HEK293 (cell line): ENCODE results near the gene ACOT8.

Experiments used
- CTCF ChIA-PET: fragments of 350-600 bp; formaldehyde crosslinking; extraction: SDS; loops from one replicate; lab custom pipeline; 2021; ENCODE audit warnings: antibody characterized with exemption; lab: Yijun Ruan, JAX
- POLR2A ChIA-PET: fragments of 300-600 bp; formaldehyde crosslinking; extraction: SDS; loops from one replicate; lab custom pipeline; 2020; ENCODE audit warnings: antibody characterized with exemption, inconsistent platforms; lab: Yijun Ruan, JAX
- H3K27ac ChIP-seq: fragments of 200-500 bp; sonication (Bioruptor generic); 2 replicates; pipeline ENCODE4 v1.5.1; 2014; ENCODE audit warnings: low read depth, low read length, control low read depth, inconsistent platforms; ENCODE audit errors: extremely low read depth
- H3K36me3 ChIP-seq, 2 experiments: fragments of 200-500 bp in 1 of 2; sonication (Bioruptor generic) in 1 of 2; 1 replicate in 1 of 2; 2 replicates in 1 of 2; pipeline ENCODE4 v1.5.1; 2014 to 2017; ENCODE audit warnings: inconsistent platforms in 2 of 2, low read length in 2 of 2; ENCODE audit not compliant: control insufficient read depth in 2 of 2, insufficient read depth in 1 of 2
- H3K4me1 ChIP-seq: fragments of 200-500 bp; sonication (Bioruptor generic); 2 replicates; pipeline ENCODE4 v1.5.1; 2014; ENCODE audit warnings: mild to moderate bottlenecking, low read length, inconsistent platforms; ENCODE audit not compliant: control insufficient read depth, insufficient read depth
- H3K4me3 ChIP-seq: 2 replicates; pipeline ENCODE4 v1.5.1; 2011; ENCODE audit warnings: low read depth, mild to moderate bottlenecking, control low read depth, low read length, moderate library complexity
- H3K9me3 ChIP-seq: fragments of 200-500 bp; sonication (Bioruptor generic); 2 replicates; pipeline ENCODE4 v1.5.1; 2014; ENCODE audit warnings: low read depth, low read length, inconsistent platforms; ENCODE audit not compliant: control insufficient read depth, insufficient read depth
- GLIS1 ChIP-seq: fragments of 450-650 bp; formaldehyde crosslinking; IDR thresholded peaks from 2 replicates; pipeline ENCODE4 v1.5.1; 2016; ENCODE audit warnings: missing biosample characterization, missing genetic modification characterization
- HIC1 ChIP-seq: fragments of 450-650 bp; formaldehyde crosslinking; IDR thresholded peaks from 2 replicates; pipeline ENCODE4 v1.5.1; 2016; ENCODE audit warnings: missing biosample characterization, missing genetic modification characterization
- HOXA7 ChIP-seq: sonication (generic); formaldehyde crosslinking; IDR thresholded peaks from 2 replicates; pipeline ENCODE4 v1.8.1; 2022; ENCODE audit warnings: missing genetic modification reagents, borderline replicate concordance
- SCRT1 ChIP-seq: fragments of 450-650 bp; formaldehyde crosslinking; IDR thresholded peaks from 2 replicates; pipeline ENCODE4 v1.5.1; 2016; ENCODE audit warnings: missing biosample characterization, missing genetic modification characterization, borderline replicate concordance
- ZBTB44 ChIP-seq: fragments of 450-650 bp; IDR thresholded peaks from 2 replicates; pipeline ENCODE4 v1.5.1; 2018; ENCODE audit warnings: missing biosample characterization, mild to moderate bottlenecking, missing genetic modification characterization
- ZBTB7A ChIP-seq: fragments of 450-650 bp; formaldehyde crosslinking; IDR thresholded peaks from 2 replicates; pipeline ENCODE4 v1.5.1; 2016; ENCODE audit warnings: low read depth, missing biosample characterization, missing genetic modification characterization
- ZNF138 ChIP-seq: fragments of 450-650 bp; formaldehyde crosslinking; IDR thresholded peaks from 2 replicates; pipeline ENCODE4 v1.5.1; 2016; ENCODE audit warnings: missing biosample characterization, missing genetic modification characterization, borderline replicate concordance
- ZNF175 ChIP-seq: fragments of 450-650 bp; formaldehyde crosslinking; IDR thresholded peaks from 2 replicates; pipeline ENCODE4 v1.5.1; 2016; ENCODE audit warnings: missing biosample characterization, missing genetic modification characterization
- ZNF280C ChIP-seq: fragments of 450-650 bp; formaldehyde crosslinking; IDR thresholded peaks from 2 replicates; pipeline ENCODE4 v1.5.1; 2016; ENCODE audit warnings: missing biosample characterization, missing genetic modification characterization
- ZNF48 ChIP-seq: fragments of 450-650 bp; formaldehyde crosslinking; IDR thresholded peaks from 2 replicates; pipeline ENCODE4 v1.5.1; 2016; ENCODE audit warnings: missing biosample characterization, missing genetic modification characterization
- ZNF518A ChIP-seq: fragments of 450-650 bp; formaldehyde crosslinking; conservative IDR thresholded peaks from 2 replicates; pipeline ENCODE4 v1.5.1; 2016; ENCODE audit warnings: low read depth, missing biosample characterization, missing genetic modification characterization
- ZNF549 ChIP-seq: fragments of 450-650 bp; IDR thresholded peaks from 2 replicates; pipeline ENCODE4 v1.5.1; 2018; ENCODE audit warnings: missing biosample characterization, missing genetic modification characterization, mild to moderate bottlenecking, inconsistent platforms, moderate library complexity
- ZNF560 ChIP-seq: fragments of 450-650 bp; formaldehyde crosslinking; IDR thresholded peaks from 2 replicates; pipeline ENCODE4 v1.5.1; 2017; ENCODE audit warnings: missing biosample characterization, missing genetic modification characterization, borderline replicate concordance
- ZNF600 ChIP-seq: fragments of 450-650 bp; formaldehyde crosslinking; IDR thresholded peaks from 2 replicates; pipeline ENCODE4 v1.5.1; 2016; ENCODE audit warnings: missing biosample characterization, missing genetic modification characterization
- ZNF747 ChIP-seq: fragments of 450-650 bp; formaldehyde crosslinking; IDR thresholded peaks from 2 replicates; pipeline ENCODE4 v1.5.1; 2016; ENCODE audit warnings: missing biosample characterization, missing genetic modification characterization
- ZNF777 ChIP-seq: fragments of 450-650 bp; formaldehyde crosslinking; IDR thresholded peaks from 2 replicates; pipeline ENCODE4 v1.5.1; 2017; ENCODE audit warnings: missing biosample characterization, missing genetic modification characterization, borderline replicate concordance
- ZSCAN5A ChIP-seq: fragments of 450-650 bp; formaldehyde crosslinking; IDR thresholded peaks from 2 replicates; pipeline ENCODE4 v1.5.1; 2016; ENCODE audit warnings: missing biosample characterization, missing genetic modification characterization
- ZXDB ChIP-seq: fragments of 450-650 bp; formaldehyde crosslinking; IDR thresholded peaks from 2 replicates; pipeline ENCODE4 v1.5.1; 2016; ENCODE audit warnings: missing biosample characterization, missing genetic modification characterization

ACOT8 gene

GRCh38 chr20:45894797-45895196 is 37.6 kb upstream of the ACOT8 start:
- ChIA-PET POLR2A (no interaction called here), CTCF (interaction anchor here (0.5 kb wide), 1 partner anchor 10 kb away, joined by 3 read pairs; no protein-coding TSS in a partner anchor)
- no peaks in the 10 kb centered on the region for H3K9me3 ChIP-seq
- no peak overlapping the region for H3K4me3 ChIP-seq
- H3K27ac ChIP-seq, result no peak overlapping the region
- H3K36me3 ChIP-seq, result peaks cover 0 to 45% of the 10 kb centered on the region in 2 experiments; a peak in 2 of 3 replicates
- TF ChIP-seq ZSCAN5A, result no peak
- no peak for TF ChIP-seq HIC1 (tag by site-specific recombination)
- TF ChIP-seq SCRT1 (tag by site-specific recombination), result no peak
- no peak for TF ChIP-seq ZNF560
- TF ChIP-seq ZNF48 (tag by site-specific recombination), result no peak
- no peak for TF ChIP-seq ZNF777 (tag by site-specific recombination)
- no peak for TF ChIP-seq ZNF518A (tag by site-specific recombination)
- no peak for TF ChIP-seq HOXA7
- no peak for TF ChIP-seq ZNF280C
- H3K4me1 ChIP-seq, result peaks cover 3% of the 10 kb centered on the region; the same call in 1 of the 2 replicates

GRCh38 chr20:45893831-45894230 is 36.6 kb upstream of the ACOT8 start:
- TF ChIP-seq ZNF747 (tag by site-specific recombination), result no peak
- TF ChIP-seq ZNF175, result no peak
- no peak for TF ChIP-seq ZNF138 (tag by site-specific recombination)
- no peak for TF ChIP-seq ZBTB44 (tag by site-specific recombination)
- TF ChIP-seq GLIS1 (tag by site-specific recombination), result peak; percentile 65
- no peak for TF ChIP-seq ZXDB (tag by site-specific recombination)
- no peak for TF ChIP-seq ZNF549
- TF ChIP-seq ZBTB7A, result no peak
- TF ChIP-seq ZNF600 (tag by site-specific recombination), result no peak
- Histone ChIP-seq H3K4me3 (no peak overlapping the region), H3K27ac (no peak overlapping the region), H3K36me3 (peaks cover 0 to 42% of the 10 kb centered on the region in 2 experiments; a peak in 2 of 3 replicates), H3K9me3 (no peaks in the 10 kb centered on the region), H3K4me1 (peaks cover 3% of the 10 kb centered on the region; the same call in 1 of the 2 replicates)
- ChIA-PET POLR2A (interaction anchor here (1.0 kb wide), 1 partner anchor 11 kb away, joined by 4 read pairs; no protein-coding TSS in a partner anchor), CTCF (no interaction called here)
